Activated CD8-positive, alpha-beta memory T cell treated with anti-CD3 and anti-CD28 coated beads for 36 hours (primary cell): ENCODE measurements around the gene DNM3. TPM values are rescaled to one million over a fixed set of nuclear protein-coding genes. Genes with fewer than 3 reads are reported as not detected.
"Not testable (repeated sequence)": the region's sequence is repeated elsewhere in the genome, so short reads cannot be mapped to it uniquely, and the experiment has no call there.

Experiments
- CTCF ChIA-PET: fragments of 350-600 bp; sonication (Branson Sonifier 250); formaldehyde crosslinking; loops from one replicate; lab custom pipeline; 2021; ENCODE audit warnings: antibody characterized with exemption; lab: Charles Lee
- POLR2A ChIA-PET: fragments of 350-600 bp; sonication (Branson Sonifier 250); formaldehyde crosslinking; loops from one replicate; lab custom pipeline; 2021; ENCODE audit warnings: antibody characterized with exemption; lab: Charles Lee
- total RNA-seq, 2 experiments: library from RNA; stranded (reverse); gene quantifications; one replicate each; pipeline ENCODE4 v1.2.3, GENCODE V29; 2021

Gene DNM3
- total RNA-seq, 2 experiments from 2014 or later = 0.57 to 0.78 TPM

GRCh38 chr1:171995573-171995972 lies 154.3 kb downstream of the DNM3 start:
- CTCF ChIA-PET = no interaction called here
- POLR2A ChIA-PET = no interaction called here

- CTCF ChIA-PET = no interaction called here
Observed at GRCh38 chr1:171997936-171998335, 156.6 kb downstream of the DNM3 start.

GRCh38 chr1:171998711-171999110 lies 157.4 kb downstream of the DNM3 start:
- ChIA-PET POLR2A (no interaction called here), CTCF (no interaction called here)

More at GRCh38 chr1:171997936-171998335, 156.6 kb downstream of the DNM3 start:
- POLR2A ChIA-PET = no interaction called here

- ChIA-PET CTCF (interaction anchor here (1.3 kb wide), 1 partner anchor 515 kb away, joined by 3 read pairs; no protein-coding TSS in a partner anchor), POLR2A (no interaction called here)
Observed at GRCh38 chr1:171999756-172000155, 158.5 kb downstream of the DNM3 start.

DNA sequence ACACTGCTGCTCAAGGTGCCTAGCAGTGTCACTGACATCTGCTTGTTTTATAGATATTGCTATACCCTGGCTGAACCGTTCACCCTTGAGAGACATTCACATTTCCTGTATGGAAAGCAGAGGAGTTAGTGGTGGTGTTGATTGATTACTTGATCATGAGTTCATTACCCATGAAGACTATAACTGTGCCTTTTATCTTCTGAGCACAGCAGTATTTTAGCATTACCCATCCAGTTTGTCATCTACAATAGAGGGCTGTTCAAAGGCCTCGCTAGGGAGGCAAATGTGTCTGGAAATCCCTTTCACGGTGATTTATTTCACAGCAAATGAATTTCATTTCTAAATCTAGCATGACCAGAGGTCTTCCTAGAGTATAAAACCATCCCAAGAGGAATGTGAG lies 160.0 kb downstream of the DNM3 start:
- POLR2A ChIA-PET = no interaction called here
- CTCF ChIA-PET = no interaction called here

DNA sequence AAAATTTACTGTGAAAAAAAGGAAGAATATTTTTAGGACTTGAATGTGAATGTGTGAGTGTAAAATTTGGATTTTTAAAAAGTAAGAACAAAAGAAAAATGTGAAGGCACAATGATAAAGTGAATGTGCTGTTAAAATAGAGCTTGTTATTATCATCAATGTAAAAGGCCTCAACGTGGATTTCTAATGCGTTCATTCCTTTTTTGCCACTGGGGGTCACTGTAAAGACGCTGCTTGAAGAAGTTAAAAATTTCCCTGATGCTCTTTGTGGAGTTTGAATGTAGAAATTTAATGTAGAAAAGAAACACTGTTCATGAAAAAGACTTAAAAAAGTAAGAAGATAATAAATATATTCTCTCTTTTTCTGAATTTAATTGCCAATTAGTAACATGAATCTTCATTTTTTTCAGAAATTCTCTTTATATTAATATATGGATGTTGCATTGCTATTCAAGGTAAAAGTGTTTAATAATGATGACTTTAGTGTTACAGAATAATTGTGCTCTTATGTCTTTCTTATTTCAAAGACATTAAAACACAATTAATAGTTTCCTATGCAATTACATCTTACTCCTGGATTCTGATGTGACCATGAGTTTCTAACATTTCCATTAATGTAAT lies 161.5 kb downstream of the DNM3 start:
- POLR2A ChIA-PET = no interaction called here
- CTCF ChIA-PET = interaction anchor here (0.6 to 2.0 kb wide), 8 partner anchors 17 to 441 kb away, joined by 3 to 9 read pairs (median 3); partner anchors contain the start of gene PIGC

GRCh38 chr1:172003766-172004530 lies 162.7 kb downstream of the DNM3 start:
- POLR2A ChIA-PET = no interaction called here
- CTCF ChIA-PET = interaction anchor here (2.0 kb wide), 1 partner anchor 395 kb away, joined by 9 read pairs; no protein-coding TSS in a partner anchor

DNA sequence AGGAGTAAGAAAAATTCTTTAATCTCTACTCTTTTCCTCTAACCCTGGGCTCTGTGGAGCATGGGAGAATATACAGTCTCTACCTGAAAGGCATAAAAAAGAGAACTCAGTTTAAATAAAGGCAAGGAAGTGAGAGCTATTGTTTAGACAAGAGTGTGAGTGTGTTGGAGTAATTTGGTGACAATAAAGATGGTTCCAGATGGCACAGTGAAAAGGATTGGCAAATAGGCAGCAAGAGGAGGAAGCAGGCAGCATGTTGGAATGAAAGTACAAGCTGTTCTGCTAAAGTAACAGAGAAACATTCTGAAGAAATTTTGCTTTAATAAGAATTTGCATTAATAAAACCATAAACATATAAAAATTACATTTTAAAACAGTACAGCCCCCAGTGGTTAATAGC lies 163.4 kb downstream of the DNM3 start:
- ChIA-PET POLR2A (no interaction called here), CTCF (no interaction called here)

DNA sequence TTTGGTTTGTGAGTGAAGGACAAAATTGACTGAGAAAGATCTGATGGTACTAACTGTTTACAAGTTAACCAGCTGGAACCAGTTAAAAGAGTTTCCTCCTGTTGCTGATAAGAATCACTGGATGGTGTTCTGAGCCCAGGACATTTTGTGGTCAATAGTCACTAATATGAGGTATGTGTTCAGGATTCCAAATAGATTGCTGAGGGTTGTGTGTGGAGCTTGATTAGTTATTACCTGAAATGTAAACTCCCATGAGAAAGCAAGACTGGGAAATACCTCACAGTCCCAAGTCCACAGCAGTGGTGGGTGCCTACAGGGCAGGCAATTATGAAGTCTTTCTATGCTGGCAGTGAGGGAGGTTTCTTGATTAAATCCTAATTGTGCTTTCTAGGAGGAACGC lies 164.6 kb downstream of the DNM3 start:
- CTCF ChIA-PET = no interaction called here
- POLR2A ChIA-PET = no interaction called here

GRCh38 chr1:172006660-172007059 lies 165.4 kb downstream of the DNM3 start:
- CTCF ChIA-PET = no interaction called here
- POLR2A ChIA-PET = no interaction called here

DNA sequence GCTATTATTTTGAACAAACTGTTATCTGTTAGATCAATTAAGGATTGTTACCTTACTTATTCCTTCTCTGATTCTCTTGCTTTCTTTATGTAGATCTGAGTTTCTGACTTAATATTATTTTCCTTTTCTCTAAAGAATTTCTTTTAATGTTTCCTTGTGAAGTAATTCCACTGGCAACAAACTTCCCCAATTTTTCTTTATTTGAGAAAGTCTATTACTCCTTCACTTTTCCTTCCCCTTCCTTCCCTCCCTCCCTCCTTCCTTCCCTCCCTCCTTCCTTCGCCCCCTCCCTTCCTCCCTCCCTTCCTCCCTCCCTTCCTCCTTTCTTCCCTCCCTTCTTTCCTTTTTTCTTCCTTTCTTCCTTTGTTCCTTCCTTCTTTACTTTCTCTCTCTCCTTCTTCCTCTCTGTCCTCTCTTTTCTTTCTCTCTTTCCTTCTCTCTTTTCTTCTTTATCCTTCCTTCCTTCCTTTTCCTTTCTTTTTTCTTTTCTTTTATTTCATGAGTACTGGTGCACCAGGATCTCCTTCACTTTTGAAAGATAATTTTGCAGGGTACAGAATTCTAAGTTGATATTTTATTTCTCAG lies 177.5 kb downstream of the DNM3 start:
- POLR2A ChIA-PET = no interaction called here
- CTCF ChIA-PET = no interaction called here

DNA sequence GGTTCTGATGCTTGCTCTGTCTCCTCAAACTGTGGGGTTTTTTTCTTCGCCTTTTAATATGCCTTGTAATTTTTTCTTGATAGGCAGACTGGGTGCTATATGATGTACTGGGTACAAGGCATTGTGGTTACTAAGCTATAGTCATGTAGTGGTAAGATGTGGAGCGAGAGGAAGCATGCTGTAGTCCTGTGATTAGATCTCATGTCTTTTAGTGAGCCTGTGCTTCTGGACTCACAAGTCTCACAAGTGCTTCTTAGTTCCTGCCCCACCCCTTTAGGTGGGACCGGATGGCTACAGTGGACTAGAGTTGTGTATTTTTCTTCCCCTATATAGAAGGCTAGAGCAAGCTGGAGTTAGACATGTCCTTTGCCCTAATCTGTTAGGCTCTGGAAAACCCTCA lies 178.7 kb downstream of the DNM3 start:
- POLR2A ChIA-PET = no interaction called here
- CTCF ChIA-PET = no interaction called here

DNA sequence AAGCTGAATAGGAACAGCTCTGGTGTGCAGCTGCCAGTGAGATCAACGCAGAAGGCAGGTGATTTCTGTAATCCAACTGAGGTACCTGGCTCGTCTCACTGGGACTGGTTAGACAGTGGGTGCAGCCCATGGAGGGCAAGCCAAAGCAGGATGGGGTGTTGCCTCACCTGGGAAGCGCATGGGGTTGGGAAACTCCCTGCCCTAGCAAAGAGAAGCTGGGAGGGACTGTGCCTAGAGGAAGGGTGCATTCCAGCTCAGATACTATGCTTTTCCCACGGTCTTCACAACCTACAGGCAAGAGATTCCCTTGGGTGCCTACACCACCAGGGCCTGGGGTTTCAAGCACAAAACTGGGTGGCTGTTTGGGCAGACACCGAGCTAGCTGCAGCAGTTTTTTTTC lies 183.2 kb downstream of the DNM3 start:
- ChIA-PET CTCF (no interaction called here), POLR2A (no interaction called here)

DNA sequence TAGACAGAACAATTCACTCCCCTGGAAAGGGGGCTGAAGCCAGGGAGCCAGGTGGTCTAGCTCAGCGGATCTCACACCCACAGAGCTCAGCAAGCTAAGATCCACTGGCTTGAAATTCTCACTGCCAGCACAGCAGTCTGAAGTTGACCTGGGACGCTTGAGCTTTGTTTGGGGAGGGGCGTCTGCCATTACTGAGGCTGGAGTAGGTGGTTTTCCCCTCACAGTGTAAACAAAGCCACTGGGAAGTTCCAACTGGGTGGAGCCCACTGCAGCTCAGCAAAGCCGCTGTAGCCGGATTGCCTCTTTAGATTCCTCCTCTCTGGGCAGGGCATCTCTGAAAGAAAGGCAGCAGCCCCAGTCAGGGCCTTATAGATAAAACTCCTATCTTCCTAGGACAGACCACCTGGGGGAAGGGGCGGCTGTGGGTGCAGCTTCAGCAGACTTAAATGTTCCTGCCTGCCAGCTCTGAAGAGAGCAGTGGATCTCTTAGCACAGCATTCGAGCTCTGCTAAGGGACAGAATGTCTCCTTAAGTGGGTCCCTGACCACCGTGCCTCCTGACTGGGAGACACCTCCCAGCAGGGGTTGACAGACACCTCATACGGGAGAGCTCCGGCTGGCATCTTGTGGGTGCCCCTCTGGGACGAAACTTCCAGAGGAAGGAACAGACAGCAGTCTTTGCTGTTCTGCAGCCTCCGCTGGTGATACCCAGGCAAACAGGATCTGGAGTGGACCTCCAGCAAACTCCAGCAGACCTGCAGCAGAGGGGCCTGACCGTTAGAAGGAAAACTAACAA lies 183.8 kb downstream of the DNM3 start:
- POLR2A ChIA-PET, CTCF ChIA-PET: not testable (repeated sequence)

GRCh38 chr1:172040466-172040865 lies 199.2 kb downstream of the DNM3 start:
- ChIA-PET CTCF (no interaction called here), POLR2A (no interaction called here)

DNA sequence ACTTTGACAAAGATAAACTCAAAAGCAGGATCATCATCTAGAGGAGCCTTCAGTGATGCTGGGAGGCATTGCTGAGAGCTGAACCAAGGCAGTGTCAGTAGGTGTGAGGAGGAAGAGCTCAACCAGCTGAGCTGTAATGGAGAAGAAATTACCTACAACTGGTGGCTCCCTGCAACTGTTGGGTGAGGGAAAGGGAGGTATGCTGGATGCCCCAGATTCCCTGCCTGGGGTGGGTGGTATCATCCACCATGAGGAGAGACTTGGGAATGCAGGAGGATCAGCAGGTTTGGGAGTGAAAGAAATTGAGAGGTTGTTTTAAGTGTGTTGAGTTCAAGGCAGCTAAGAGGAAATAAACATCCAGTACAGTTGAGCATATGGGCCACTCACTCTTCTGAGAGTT lies 199.8 kb downstream of the DNM3 start:
- ChIA-PET CTCF (no interaction called here), POLR2A (no interaction called here)

DNA sequence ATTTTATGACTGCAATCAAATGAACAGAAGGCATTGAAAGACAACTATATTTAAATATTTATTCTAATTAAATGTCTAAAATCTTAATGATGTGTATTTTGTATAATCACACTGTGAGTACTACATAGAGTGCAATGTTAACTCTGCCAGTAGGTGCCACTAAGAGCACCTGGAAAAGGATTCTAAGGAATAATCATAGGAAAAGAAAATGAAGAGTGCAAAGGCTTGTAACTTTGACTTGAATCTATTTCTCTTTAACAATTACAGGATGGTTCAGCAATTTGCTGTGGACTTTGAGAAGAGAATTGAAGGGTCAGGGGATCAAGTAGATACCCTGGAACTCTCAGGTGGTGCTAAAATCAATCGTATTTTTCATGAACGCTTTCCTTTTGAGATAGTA lies 200.4 kb downstream of the DNM3 start:
- POLR2A ChIA-PET = no interaction called here
- CTCF ChIA-PET = no interaction called here

DNA sequence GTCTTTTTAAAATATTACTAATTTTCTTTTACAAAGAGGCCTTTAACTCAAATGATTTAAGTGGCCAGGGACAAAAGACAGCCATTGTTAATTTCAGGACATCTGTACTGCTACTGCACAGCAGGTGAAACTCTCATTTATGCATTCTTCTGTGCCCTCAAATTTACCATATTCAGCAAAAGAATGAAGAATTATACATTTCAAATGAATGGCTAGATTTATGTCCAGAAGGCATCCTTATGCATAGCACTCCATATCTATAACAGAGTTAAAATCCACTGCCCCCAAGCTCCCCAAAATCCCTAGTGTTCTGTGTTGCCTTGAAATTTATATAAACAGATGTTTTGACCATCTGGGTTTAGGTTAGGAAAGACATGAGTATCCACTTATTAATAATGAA lies 202.6 kb downstream of the DNM3 start:
- ChIA-PET CTCF (no interaction called here), POLR2A (no interaction called here)

DNA sequence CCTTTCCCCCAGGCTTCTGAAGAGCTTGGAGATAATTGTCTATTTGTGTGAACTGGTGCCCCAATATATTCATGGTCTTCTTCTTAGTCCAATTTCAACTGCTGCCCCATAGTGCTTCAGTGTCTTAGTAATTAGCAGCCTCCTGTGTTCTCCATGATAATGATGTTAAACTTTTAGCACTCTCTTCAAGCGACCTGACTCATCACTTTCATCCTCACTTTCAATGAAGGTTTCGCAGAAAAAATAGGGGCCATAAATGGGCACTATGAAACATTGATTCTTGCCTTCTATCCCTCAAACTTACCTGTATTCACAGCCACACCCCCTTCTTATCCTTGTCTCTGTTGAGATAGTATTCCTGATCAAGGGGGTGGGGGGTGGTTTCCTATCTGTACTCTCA lies 210.6 kb downstream of the DNM3 start:
- ChIA-PET CTCF (no interaction called here), POLR2A (no interaction called here)

DNA sequence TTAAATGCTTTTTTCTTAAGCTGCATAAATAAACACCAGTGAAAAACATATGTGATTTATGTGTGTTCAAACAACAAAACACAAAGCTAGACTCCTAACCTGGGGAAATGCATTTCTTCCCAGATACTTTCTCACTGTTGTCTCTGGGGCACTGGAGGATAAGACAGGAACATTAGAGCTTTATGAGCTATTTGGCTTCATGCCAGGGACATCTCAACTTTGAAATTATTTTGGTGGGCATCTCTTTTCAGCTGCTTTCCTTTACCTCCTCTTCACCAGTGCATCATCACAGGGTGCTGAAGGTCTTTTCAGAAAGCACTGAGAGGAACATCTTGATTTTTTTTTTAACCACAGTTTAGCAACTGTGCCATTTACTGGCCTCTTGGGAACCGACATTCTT lies 212.9 kb downstream of the DNM3 start:
- ChIA-PET CTCF (no interaction called here), POLR2A (no interaction called here)
